DOHH2 (cell line): Measurements from ENCODE around the gene COL1A1.

Experiments
- H3F3A ChIP-seq: fragments of 200-600 bp; sonication (generic), shearing (Covaris generic); 2 replicates; pipeline ENCODE4 v1.6.0; 2016; ENCODE audit warnings: antibody characterized with exemption, mild to moderate bottlenecking; ENCODE audit not compliant: control insufficient read depth, insufficient read depth
- H3K27ac ChIP-seq: fragments of 200-600 bp; sonication (generic); 2 replicates; pipeline ENCODE4 v1.5.1; 2014; ENCODE audit warnings: low read depth, mild to moderate bottlenecking, low read length, moderate library complexity
- H3K27me3 ChIP-seq: fragments of 200-600 bp; sonication (generic); 2 replicates; pipeline ENCODE4 v1.6.1; 2014; ENCODE audit warnings: mild to moderate bottlenecking, low read length, mixed read lengths; ENCODE audit not compliant: control insufficient read depth
- H3K36me3 ChIP-seq: fragments of 200-600 bp; sonication (generic); 2 replicates; pipeline ENCODE4 v1.6.1; 2014; ENCODE audit warnings: mild to moderate bottlenecking, low read length, moderate library complexity, mixed read lengths; ENCODE audit not compliant: control insufficient read depth
- H3K4me1 ChIP-seq: fragments of 200-600 bp; sonication (generic); 2 replicates; pipeline ENCODE4 v1.6.1; 2014; ENCODE audit warnings: mild to moderate bottlenecking, low read length, mixed read lengths; ENCODE audit not compliant: control insufficient read depth
- H3K4me2 ChIP-seq: fragments of 200-600 bp; sonication (generic); 2 replicates; pipeline ENCODE4 v1.6.0; 2014; ENCODE audit warnings: mild to moderate bottlenecking, low read length, moderate library complexity
- H3K4me3 ChIP-seq: fragments of 200-600 bp; sonication (generic); 2 replicates; pipeline ENCODE4 v1.5.1; 2014; ENCODE audit warnings: mild to moderate bottlenecking, low read length, mixed read lengths
- H3K79me2 ChIP-seq: fragments of 200-600 bp; sonication (generic); 2 replicates; pipeline ENCODE4 v1.6.1; 2014; ENCODE audit warnings: mild to moderate bottlenecking, low read length, mixed read lengths; ENCODE audit not compliant: control insufficient read depth
- H3K9me2 ChIP-seq: fragments of 200-600 bp; sonication (generic); replicated peaks from 2 replicates; pipeline ENCODE4 v1.6.1; 2014; ENCODE audit warnings: mild to moderate bottlenecking, low read length, mixed read lengths; ENCODE audit not compliant: control insufficient read depth
- H3K9me3 ChIP-seq: fragments of 200-600 bp; sonication (generic); 2 replicates; pipeline ENCODE4 v1.6.1; 2014; ENCODE audit warnings: antibody characterized with exemption, low read length, mixed read lengths; ENCODE audit not compliant: control insufficient read depth, insufficient read depth
- H4K20me1 ChIP-seq: fragments of 200-600 bp; sonication (generic); 2 replicates; pipeline ENCODE4 v1.6.0; 2014; ENCODE audit warnings: low read depth, mild to moderate bottlenecking, antibody characterized with exemption, low read length, moderate library complexity; ENCODE audit not compliant: control insufficient read depth, insufficient read depth
- CTCF ChIP-seq: fragments of 200-600 bp; sonication (generic); IDR thresholded peaks from one replicate; pipeline ENCODE4 v1.5.1; 2014; ENCODE audit warnings: antibody characterized with exemption, mild to moderate bottlenecking, low read depth, low read length; ENCODE audit not compliant: poor library complexity, severe bottlenecking
- EZH2phosphoT487 ChIP-seq: fragments of 200-600 bp; sonication (generic); IDR thresholded peaks from 2 replicates; pipeline ENCODE4 v1.6.1; 2017; ENCODE audit warnings: borderline replicate concordance, mild to moderate bottlenecking, antibody characterized with exemption, low read length, moderate library complexity, mixed read lengths

Gene COL1A1

DNA sequence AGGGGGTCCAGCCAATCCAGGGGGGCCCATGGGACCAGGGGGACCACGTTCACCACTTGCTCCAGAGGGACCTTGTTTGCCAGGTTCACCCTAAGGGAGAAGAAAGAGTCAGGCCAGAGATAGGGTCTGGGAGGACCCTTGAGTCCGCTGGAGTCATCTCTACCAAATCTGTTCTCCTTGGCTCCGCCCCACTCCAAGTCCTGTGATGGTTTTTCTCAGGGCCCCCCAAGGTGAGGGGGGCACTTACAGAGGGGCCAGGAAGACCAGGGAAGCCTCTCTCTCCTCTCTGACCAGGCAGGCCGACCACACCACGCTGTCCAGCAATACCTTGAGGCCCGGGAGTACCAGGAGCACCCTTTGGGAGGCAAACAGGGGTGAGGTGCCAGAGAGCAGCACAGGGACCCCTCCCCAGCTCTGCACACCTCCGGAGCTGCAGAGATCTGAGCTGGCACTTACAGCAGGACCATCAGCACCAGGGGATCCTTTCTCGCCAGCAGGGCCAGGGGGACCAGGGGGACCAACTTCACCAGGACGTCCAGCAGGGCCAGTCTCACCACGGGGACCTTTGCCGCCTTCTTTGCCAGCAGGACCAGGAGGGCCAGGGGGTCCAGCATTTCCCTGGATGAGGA, 12.4 kb downstream of the COL1A1 start:
- Histone ChIP-seq H3K79me2 (no peaks in the 10 kb centered on the region), H3K4me3 (no peak overlapping the region), H4K20me1 (no peaks in the 10 kb centered on the region), H3F3A (peaks cover 2% of the 10 kb centered on the region; the same call in 1 of the 2 replicates), H3K4me2 (no peak overlapping the region), H3K9me2 (no peaks in the 10 kb centered on the region), H3K27ac (no peak overlapping the region), H3K4me1 (peaks cover 18% of the 10 kb centered on the region), H3K36me3 (no peaks in the 10 kb centered on the region), H3K9me3 (no peaks in the 10 kb centered on the region), H3K27me3 (peaks cover 13% of the 10 kb centered on the region)
- TF ChIP-seq CTCF (no peak), EZH2phosphoT487 (no peak)

- H3F3A ChIP-seq, result peaks cover 2% of the 10 kb centered on the region; the same call in 1 of the 2 replicates
- no peak overlapping the region for H3K4me2 ChIP-seq
- no peak for TF ChIP-seq CTCF
- no peak for TF ChIP-seq EZH2phosphoT487
- no peaks in the 10 kb centered on the region for H3K79me2 ChIP-seq
- no peaks in the 10 kb centered on the region for H3K9me2 ChIP-seq
- H3K4me3 ChIP-seq, result no peak overlapping the region
- peaks cover 23% of the 10 kb centered on the region for H3K4me1 ChIP-seq
- H4K20me1 ChIP-seq, result no peaks in the 10 kb centered on the region
- H3K36me3 ChIP-seq, result no peaks in the 10 kb centered on the region
- H3K9me3 ChIP-seq, result no peaks in the 10 kb centered on the region
- H3K27ac ChIP-seq, result no peak overlapping the region
- peaks cover 9% of the 10 kb centered on the region for H3K27me3 ChIP-seq
Measured at GRCh38 chr17:50188531-50188920, 12.9 kb downstream of the COL1A1 start.

DNA sequence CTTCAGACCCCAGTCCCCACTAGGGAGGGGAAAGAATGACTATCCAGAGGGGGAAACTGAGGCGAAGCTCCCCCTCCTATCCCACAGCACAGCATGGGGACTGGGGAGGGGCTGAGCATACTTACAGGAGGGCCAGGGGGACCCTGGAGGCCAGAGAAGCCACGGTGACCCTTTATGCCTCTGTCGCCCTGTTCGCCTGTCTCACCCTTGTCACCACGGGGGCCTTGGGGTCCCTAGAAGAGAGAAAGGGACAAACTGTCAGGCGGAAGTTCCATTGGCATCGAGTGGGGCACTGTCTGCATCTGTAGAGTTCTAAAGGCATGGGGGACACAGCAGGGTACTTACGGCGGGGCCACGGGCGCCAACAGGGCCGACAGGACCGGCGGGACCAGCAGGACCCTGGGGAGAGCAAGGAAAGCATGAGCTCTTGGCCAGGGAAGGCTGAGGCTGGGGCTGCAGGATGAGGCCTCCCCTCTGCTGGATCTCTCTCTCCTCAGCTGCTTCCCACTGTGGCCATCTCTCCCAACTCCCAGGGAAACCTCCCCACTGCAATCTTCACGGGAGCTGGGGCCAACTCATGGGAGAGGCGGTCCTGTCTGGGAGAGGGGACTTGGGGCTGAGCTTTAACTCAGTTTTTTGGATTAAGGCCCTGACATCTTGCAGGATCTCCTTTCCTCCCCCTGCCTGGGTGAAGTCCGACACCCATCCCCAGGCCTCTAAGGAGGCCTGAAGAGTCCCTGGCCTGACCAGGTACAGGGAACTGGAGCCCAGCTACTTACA, 13.5 kb downstream of the COL1A1 start:
- H4K20me1 ChIP-seq, result no peaks in the 10 kb centered on the region
- H3K9me2 ChIP-seq, result no peaks in the 10 kb centered on the region
- H3K4me2 ChIP-seq, result no peak overlapping the region
- H3F3A ChIP-seq, result peaks cover 2% of the 10 kb centered on the region; the same call in 1 of the 2 replicates
- no peaks in the 10 kb centered on the region for H3K79me2 ChIP-seq
- peaks cover 29% of the 10 kb centered on the region for H3K4me1 ChIP-seq
- H3K27me3 ChIP-seq, result peaks cover 6% of the 10 kb centered on the region
- H3K9me3 ChIP-seq, result no peaks in the 10 kb centered on the region
- H3K27ac ChIP-seq, result no peak overlapping the region
- no peaks in the 10 kb centered on the region for H3K36me3 ChIP-seq
- no peak overlapping the region for H3K4me3 ChIP-seq
- TF ChIP-seq EZH2phosphoT487 (no peak), CTCF (no peak)
